GM12865 (cell line): Measurements from ENCODE around the gene UST.
"Not testable (repeated sequence)": the region's sequence is repeated elsewhere in the genome, so short reads cannot be mapped to it uniquely, and the experiment has no call there.

Experiments used
- DNase-seq: peaks from one replicate; pipeline ENCODE4 v3.0.0; 2010; ENCODE audit warnings: low read depth
- H3K4me3 ChIP-seq: 2 replicates; pipeline ENCODE4 v1.5.1; 2011; ENCODE audit warnings: mild to moderate bottlenecking, low read depth, low read length, control low read depth
- CTCF ChIP-seq: IDR thresholded peaks from 2 replicates; pipeline ENCODE4 v1.5.1; 2011; ENCODE audit warnings: low read length, control low read depth, low read depth, inconsistent platforms; ENCODE audit not compliant: insufficient read depth; ENCODE audit errors: missing control alignments

UST gene

GRCh38 chr6:149003560-149003959 lies 256.7 kb downstream of the UST start:
- no peak overlapping the region for H3K4me3 ChIP-seq
- no peak for DNase-seq
- no peak for TF ChIP-seq CTCF

GRCh38 chr6:149004664-149005063 lies 257.8 kb downstream of the UST start:
- TF ChIP-seq CTCF, result no peak
- no peak for DNase-seq
- no peak overlapping the region for H3K4me3 ChIP-seq

- DNase-seq, H3K4me3 ChIP-seq: not testable (repeated sequence)
These were observed 259.4 kb downstream of the UST start for GRCh38 chr6:149006236-149006635.

GRCh38 chr6:149006671-149007070 lies 259.8 kb downstream of the UST start:
- no peak for DNase-seq
- TF ChIP-seq CTCF, result no peak
- H3K4me3 ChIP-seq, result no peak overlapping the region

- DNase-seq, result no peak
- no peak overlapping the region for H3K4me3 ChIP-seq
- no peak for TF ChIP-seq CTCF
These were observed 261.0 kb downstream of the UST start for GRCh38 chr6:149007846-149008245.

GRCh38 chr6:149008741-149009140 lies 261.9 kb downstream of the UST start:
- no peak for TF ChIP-seq CTCF
- no peak overlapping the region for H3K4me3 ChIP-seq

GRCh38 chr6:149012040-149012545 lies 265.3 kb downstream of the UST start:
- no peak for TF ChIP-seq CTCF
- no peak overlapping the region for H3K4me3 ChIP-seq

More at GRCh38 chr6:149008741-149009140, 261.9 kb downstream of the UST start:
- no peak for DNase-seq

More at GRCh38 chr6:149012040-149012545, 265.3 kb downstream of the UST start:
- no peak for DNase-seq
